SK-N-SH (cell line): Measurements from ENCODE around the gene HMGXB4.

Experiments used
- CTCF ChIP-seq: fragments of 200-600 bp; sonication (generic); IDR thresholded peaks from 2 replicates; pipeline ENCODE4 v1.6.1; 2017; ENCODE audit warnings: antibody characterized with exemption, mild to moderate bottlenecking, moderate library complexity
- EP300 ChIP-seq, 2 experiments: IDR thresholded peaks; 2 replicates each; pipeline versions ENCODE4 v1.4.0 to v1.6.1; 2012; ENCODE audit warnings: borderline replicate concordance in 1 of 2, low read depth in 1 of 2, low read length in 1 of 2
- RCOR1 ChIP-seq: fragments of 150-350 bp; IDR thresholded peaks from 2 replicates; pipeline ENCODE4 v1.6.1; 2017; ENCODE audit warnings: antibody characterized with exemption, low read length

- no peak for TF ChIP-seq CTCF
- TF ChIP-seq RCOR1, result no peak
- TF ChIP-seq EP300 (IDR thresholded peaks at IDR 0.05; ENCODE audit: borderline replicate concordance in 1 of 2, low read depth in 1 of 2, low read length in 1 of 2), result no peak
Observed at GRCh38 chr22:35317680-35318290, 60.5 kb downstream of the HMGXB4 start.
